Fibroblast of lung (primary cell): ENCODE results near the gene PZP.

Experiments
- CTCF ChIP-seq, 2 donors: IDR thresholded peaks in 1 of 2; conservative IDR thresholded peaks in 1 of 2; 1 replicate in 1 of 2; 2 replicates in 1 of 2; pipeline ENCODE4 v1.5.1; 2011 to 2012; ENCODE audit warnings: low read length in 2 of 2, control low read depth in 1 of 2, inconsistent platforms in 1 of 2, low read depth in 1 of 2, mild to moderate bottlenecking in 1 of 2
- EZH2 ChIP-seq: IDR thresholded peaks from 2 replicates; pipeline ENCODE4 v1.5.1; 2012; ENCODE audit warnings: low read length, control low read depth, mild to moderate bottlenecking; ENCODE audit errors: missing control alignments

GRCh38 chr12:9120487-9121184 lies 87.6 kb downstream of the PZP start:
- no peak for TF ChIP-seq CTCF (conservative IDR thresholded peaks at IDR 0.05 in 1 of 2, IDR thresholded peaks at IDR 0.05 in 1 of 2; ENCODE audit: low read depth in 1 of 2, low read length in 2 of 2)
- no peak for TF ChIP-seq EZH2
